SK-N-SH (cell line): Measurements from ENCODE around the gene CEACAM20. TPM values are rescaled to one million over a fixed set of nuclear protein-coding genes. Genes with fewer than 3 reads are reported as not detected.

Experiments
- polyA plus RNA-seq, 3 experiments: library from polyadenylated mRNA; depleted of rRNA; stranded (reverse); fragments of >200 nt; gene quantifications; 2 replicates each; pipeline ENCODE4 v1.2.3, GENCODE V29; 2012
- small RNA-seq, 7 experiments: library from RNA; depleted of rRNA; stranded (forward); fragments of <200 nt; gene quantifications; one replicate each; pipeline ENCODE3, GENCODE V24; 2012

The CEACAM20 gene
- polyA plus RNA-seq, 1 of the 3 experiments (the other 2 are of a cell fraction), result not detected

Small RNA genes lying within 50 kb of the gene (small RNA-seq; reads per million reads assigned to genes)
- 0 reads per million in 7 experiments for gene AC243964.1

Other genes with a start within 250 kb of the CEACAM20 start
- 2.7 and 4.1 TPM in 2 replicates for gene ZNF235, start 224.7 kb downstream of the CEACAM20 start, polyA plus RNA-seq (2012; rRNA removed)
- gene ZNF112, start 173.0 kb downstream of the CEACAM20 start, polyA plus RNA-seq (2012; rRNA removed), result 2.5 and 5.3 TPM in 2 replicates
- gene ZNF285, start 128.1 kb downstream of the CEACAM20 start, polyA plus RNA-seq (2012; rRNA removed), result 0.87 and 1.0 TPM in 2 replicates
- 1.2 and 1.7 TPM in 2 replicates for gene ZNF229, start 81.2 kb downstream of the CEACAM20 start, polyA plus RNA-seq (2012; rRNA removed)
- 1.5 and 1.9 TPM in 2 replicates for gene ZNF180, start 29.2 kb downstream of the CEACAM20 start, polyA plus RNA-seq (2012; rRNA removed)
- gene IGSF23, start 83.9 kb upstream of the CEACAM20 start, polyA plus RNA-seq (2012; rRNA removed), result 0.08 and 0.10 TPM in 2 replicates
- 90.2 and 90.8 TPM in 2 replicates for gene PVR, start 114.2 kb upstream of the CEACAM20 start, polyA plus RNA-seq (2012; rRNA removed)
- 1.4 and 2.0 TPM in 2 replicates for gene CEACAM19, start 141.8 kb upstream of the CEACAM20 start, polyA plus RNA-seq (2012; rRNA removed)
- not detected in 2 replicates for gene CEACAM16, start 169.5 kb upstream of the CEACAM20 start, polyA plus RNA-seq (2012; rRNA removed)
- gene BCL3, start 219.0 kb upstream of the CEACAM20 start, polyA plus RNA-seq (2012; rRNA removed), result 7.5 and 19.2 TPM in 2 replicates
- not detected in 2 replicates for gene CBLC, start 248.2 kb upstream of the CEACAM20 start, polyA plus RNA-seq (2012; rRNA removed)